OCI-LY7 (cell line): ENCODE measurements around the gene MTG2. TPM values are rescaled to one million over a fixed set of nuclear protein-coding genes. Genes with fewer than 3 reads are reported as not detected.
A peak's percentile ranks its signal among the peaks of the same experiment; 100 is the strongest.

ENCODE experiments used
- Bru-seq: library from RNA; stranded (reverse); fragments of 400-500 nt; gene quantifications from one replicate; lab custom pipeline; 2021; lab: Mats Ljungman, UMichigan
- BruChase-seq, 2 experiments: library from RNA; stranded (reverse); fragments of 400-500 nt; gene quantifications; one replicate each; lab custom pipeline; 2021; lab: Mats Ljungman, UMichigan
- BruUV-seq: library from RNA; stranded (reverse); fragments of 400-500 nt; replicated peaks from 2 replicates; lab custom pipeline; 2021; lab: Mats Ljungman, UMichigan
- CTCF ChIA-PET: fragments of 300-600 bp; sonication (Branson Sonifier 250); formaldehyde crosslinking; loops from one replicate; lab custom pipeline; 2022; ENCODE audit warnings: antibody characterized with exemption; ENCODE audit not compliant: unreplicated experiment; lab: Charles Lee
- POLR2A ChIA-PET: fragments of 300-600 bp; sonication (Branson Sonifier 250); formaldehyde crosslinking; loops from one replicate; lab custom pipeline; 2022; ENCODE audit warnings: antibody characterized with exemption; lab: Charles Lee
- DNase-seq: peaks from one replicate; pipeline ENCODE4 v3.0.0-alpha.2; 2015; ENCODE audit warnings: low spot score
- H2AFZ ChIP-seq: fragments of 200-600 bp; sonication (generic), shearing (Covaris generic); 2 replicates; pipeline ENCODE4 v1.6.1; 2014; ENCODE audit warnings: mild to moderate bottlenecking, antibody characterized with exemption, low read length, moderate library complexity
- H3K27ac ChIP-seq: fragments of 200-600 bp; sonication (generic); 2 replicates; pipeline ENCODE4 v1.5.1; 2014; ENCODE audit warnings: mixed run types, low read depth, mild to moderate bottlenecking, moderate library complexity, low read length, inconsistent platforms; ENCODE audit not compliant: poor library complexity, severe bottlenecking
- H3K36me3 ChIP-seq: fragments of 200-600 bp; sonication (generic); 2 replicates; pipeline ENCODE4 v1.6.1; 2014; ENCODE audit warnings: mild to moderate bottlenecking, antibody characterized with exemption, low read length, moderate library complexity, mixed read lengths; ENCODE audit not compliant: insufficient read depth
- H3K4me1 ChIP-seq: fragments of 200-600 bp; sonication (generic); 2 replicates; pipeline ENCODE4 v1.5.1; 2014; ENCODE audit warnings: mild to moderate bottlenecking, low read length; ENCODE audit not compliant: insufficient read depth, poor library complexity, severe bottlenecking
- H3K4me2 ChIP-seq: fragments of 200-600 bp; sonication (generic); 2 replicates; pipeline ENCODE4 v1.6.1; 2014; ENCODE audit warnings: mild to moderate bottlenecking, low read length
- H3K4me3 ChIP-seq: fragments of 200-600 bp; sonication (generic); 2 replicates; pipeline ENCODE4 v1.5.1; 2014; ENCODE audit warnings: mild to moderate bottlenecking, low read depth, low read length; ENCODE audit not compliant: poor library complexity, severe bottlenecking
- H3K79me2 ChIP-seq: fragments of 200-600 bp; sonication (generic); 2 replicates; pipeline ENCODE4 v1.6.1; 2016; ENCODE audit warnings: low read depth, mild to moderate bottlenecking, low read length, moderate library complexity, mixed read lengths; ENCODE audit not compliant: insufficient read depth
- H3K9me2 ChIP-seq: fragments of 200-600 bp; sonication (generic); 2 replicates; pipeline ENCODE4 v1.6.1; 2016; ENCODE audit warnings: mild to moderate bottlenecking, low read length, mixed read lengths; ENCODE audit not compliant: insufficient read depth
- H3K9me3 ChIP-seq: fragments of 200-600 bp; sonication (generic); 2 replicates; pipeline ENCODE4 v1.6.1; 2014; ENCODE audit warnings: mild to moderate bottlenecking, mixed run types, low read length, mixed read lengths
- H4K20me1 ChIP-seq: fragments of 200-600 bp; sonication (generic); 2 replicates; pipeline ENCODE4 v1.6.1; 2014; ENCODE audit warnings: mild to moderate bottlenecking, antibody characterized with exemption, low read length, moderate library complexity, mixed read lengths; ENCODE audit not compliant: insufficient read depth
- EZH2phosphoT487 ChIP-seq: fragments of 200-600 bp; sonication (generic); IDR thresholded peaks from 2 replicates; pipeline ENCODE4 v1.6.1; 2018; ENCODE audit warnings: low read depth, borderline replicate concordance, mild to moderate bottlenecking, mixed run types, antibody characterized with exemption, low read length, moderate library complexity, mixed read lengths
- intact Hi-C: fragments of 100-400 bp; cut with micrococcal nuclease; formaldehyde crosslinking; loops from one replicate; pipeline ENCODE4 v1.10.0; 2022; ENCODE audit not compliant: unreplicated experiment
- long read RNA-seq: library from polyadenylated mRNA; stranded (forward); transcript quantifications from one replicate; pipeline ENCODE4 v2.0.0, GENCODE V29; 2022
- total RNA-seq, 2 experiments: library from RNA; depleted of rRNA in 1 of 2; stranded (reverse); fragments of >200 nt in 1 of 2; shearing (Covaris generic) in 1 of 2; gene quantifications; 2 replicates each; pipeline ENCODE4 v1.2.3, GENCODE V29; 2014 to 2022
- TF ChIP-seq, protein P1 (sequence below): fragments of 200-600 bp; sonication (generic); conservative IDR thresholded peaks from 2 replicates; pipeline ENCODE4 v1.5.1; 2014; ENCODE audit warnings: mild to moderate bottlenecking, antibody characterized with exemption, low read length, moderate library complexity, mixed read lengths

MTG2 gene, protein sequence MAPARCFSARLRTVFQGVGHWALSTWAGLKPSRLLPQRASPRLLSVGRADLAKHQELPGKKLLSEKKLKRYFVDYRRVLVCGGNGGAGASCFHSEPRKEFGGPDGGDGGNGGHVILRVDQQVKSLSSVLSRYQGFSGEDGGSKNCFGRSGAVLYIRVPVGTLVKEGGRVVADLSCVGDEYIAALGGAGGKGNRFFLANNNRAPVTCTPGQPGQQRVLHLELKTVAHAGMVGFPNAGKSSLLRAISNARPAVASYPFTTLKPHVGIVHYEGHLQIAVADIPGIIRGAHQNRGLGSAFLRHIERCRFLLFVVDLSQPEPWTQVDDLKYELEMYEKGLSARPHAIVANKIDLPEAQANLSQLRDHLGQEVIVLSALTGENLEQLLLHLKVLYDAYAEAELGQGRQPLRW
- total RNA-seq (2014; rRNA removed; shearing (Covaris generic)), result 20.3 and 24.1 TPM in 2 replicates
- total RNA-seq (2022), result 37.5 and 38.6 TPM in 2 replicates
- percentile 66 among the genes with signal in this experiment for Bru-seq, nascent RNA
- BruChase-seq, experiment 1, labeled RNA remaining after a 6-hour chase, result percentile 80 among the genes with signal in this experiment
- BruChase-seq, experiment 2, labeled RNA remaining after a 2-hour chase, result percentile 75 among the genes with signal in this experiment
- long read RNA-seq, transcript MTG2-201 (7 exons, 2,929 nt), result major isoform, 7 of 42 reads
- long read RNA-seq, partial matches to known transcripts, result 9 of 42 reads
- long read RNA-seq, other reads (novel, unspliced or antisense), result 25 of 42 reads

DNA sequence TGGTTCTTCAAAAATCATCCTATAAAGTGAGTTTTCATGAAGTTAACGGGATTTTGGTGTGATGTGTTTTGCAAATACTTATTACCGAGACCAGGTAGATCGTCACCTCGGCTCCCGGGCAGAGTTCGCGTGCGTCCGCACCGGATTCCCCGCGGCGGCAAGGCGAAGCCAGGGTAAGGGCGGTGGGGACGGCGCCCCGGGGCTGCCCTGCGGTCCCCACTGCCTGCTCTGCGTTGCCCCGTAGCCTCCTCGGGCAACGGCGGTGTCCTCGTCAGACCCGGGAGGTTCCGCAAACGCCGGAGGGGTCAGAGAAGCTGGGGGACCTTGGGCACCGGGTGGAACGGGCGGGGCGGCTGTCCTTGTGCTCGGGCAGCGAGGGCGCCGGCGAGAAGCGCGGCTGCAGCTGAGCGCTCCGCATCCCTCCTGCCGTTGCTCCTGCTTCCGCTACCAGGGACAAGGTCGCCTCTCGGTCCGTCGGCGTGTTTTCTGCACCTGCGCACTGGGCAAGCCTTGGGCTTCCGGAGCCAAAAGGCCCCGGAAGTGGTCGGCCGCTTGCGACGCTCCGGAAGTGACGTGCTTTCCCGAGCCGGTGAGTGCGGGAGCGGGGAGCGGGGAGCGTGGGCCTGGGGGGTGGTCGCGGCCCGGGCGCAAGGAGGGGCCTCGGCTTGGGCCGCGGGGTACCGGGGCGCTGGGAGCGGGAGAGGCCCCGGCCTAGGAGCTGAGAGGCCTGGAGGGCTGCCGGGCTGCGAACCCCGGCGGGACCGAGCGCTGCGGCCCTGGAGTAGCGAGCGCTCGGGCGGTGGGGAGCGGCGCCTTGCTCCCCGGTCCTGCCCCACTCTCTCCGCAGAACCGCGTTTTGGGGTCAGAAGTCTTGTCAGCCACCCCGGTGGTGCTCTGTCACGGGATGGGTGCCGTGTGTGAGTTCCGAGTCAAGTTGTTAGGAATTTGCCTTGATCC, at the start of gene MTG2:
MTG2 (plus strand) TSS at position 560 of the 957 bp plus-strand sequence. CDS start 10,393 bp downstream, outside the sequence.
- no peaks in the 10 kb centered on the region for H3K9me2 ChIP-seq

DNA sequence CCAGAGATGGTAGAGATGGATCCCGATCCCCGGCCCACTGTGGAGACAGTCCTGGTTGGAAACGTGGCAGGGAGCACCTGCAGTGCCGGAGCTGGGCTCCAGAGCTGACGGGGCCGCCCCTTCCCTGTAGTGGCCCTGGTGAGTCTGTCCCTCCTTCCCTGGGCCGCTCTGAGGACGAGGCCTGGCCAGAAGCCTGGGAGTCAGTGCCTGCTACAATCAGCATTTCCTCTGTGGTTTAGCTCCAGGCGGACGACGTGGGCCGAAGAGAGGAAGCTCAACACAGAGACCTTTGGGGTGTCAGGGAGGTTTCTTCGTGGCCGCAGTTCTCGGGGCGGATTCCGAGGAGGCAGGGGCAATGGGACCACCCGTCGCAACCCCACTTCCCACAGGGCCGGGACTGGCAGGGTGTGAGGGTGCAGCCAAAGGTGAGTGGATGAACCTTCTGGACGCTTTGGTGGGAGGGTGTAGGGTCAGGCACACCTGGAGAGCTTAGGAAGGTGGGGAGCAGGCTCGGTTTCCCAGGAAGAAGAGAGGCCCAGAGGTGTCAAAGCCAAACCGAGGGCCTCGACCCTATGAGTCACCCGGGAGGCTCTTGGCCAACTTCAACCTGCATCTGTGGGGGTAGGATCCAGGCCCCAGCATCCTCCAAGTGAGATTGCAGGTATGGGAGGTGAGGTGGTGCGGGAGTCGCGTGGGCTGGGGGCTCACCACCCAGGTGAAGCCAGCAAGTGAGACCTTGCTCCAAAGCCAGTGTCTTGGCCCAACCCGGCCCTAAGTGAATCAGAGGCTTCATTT, 49.6 kb upstream of the MTG2 start:
- POLR2A ChIA-PET, result no interaction called here
- no TSS peak for BruUV-seq
- H2AFZ ChIP-seq, result no peak overlapping the region
- intact Hi-C loops, result no loop called here
- no peaks in the 10 kb centered on the region for H3K9me2 ChIP-seq
- CTCF ChIA-PET, result no interaction called here
- DNase-seq, result no peak
- H3K36me3 ChIP-seq, result peaks cover 100% of the 10 kb centered on the region
- H3K9me3 ChIP-seq, result no peaks in the 10 kb centered on the region
- TF ChIP-seq, protein P1, sequence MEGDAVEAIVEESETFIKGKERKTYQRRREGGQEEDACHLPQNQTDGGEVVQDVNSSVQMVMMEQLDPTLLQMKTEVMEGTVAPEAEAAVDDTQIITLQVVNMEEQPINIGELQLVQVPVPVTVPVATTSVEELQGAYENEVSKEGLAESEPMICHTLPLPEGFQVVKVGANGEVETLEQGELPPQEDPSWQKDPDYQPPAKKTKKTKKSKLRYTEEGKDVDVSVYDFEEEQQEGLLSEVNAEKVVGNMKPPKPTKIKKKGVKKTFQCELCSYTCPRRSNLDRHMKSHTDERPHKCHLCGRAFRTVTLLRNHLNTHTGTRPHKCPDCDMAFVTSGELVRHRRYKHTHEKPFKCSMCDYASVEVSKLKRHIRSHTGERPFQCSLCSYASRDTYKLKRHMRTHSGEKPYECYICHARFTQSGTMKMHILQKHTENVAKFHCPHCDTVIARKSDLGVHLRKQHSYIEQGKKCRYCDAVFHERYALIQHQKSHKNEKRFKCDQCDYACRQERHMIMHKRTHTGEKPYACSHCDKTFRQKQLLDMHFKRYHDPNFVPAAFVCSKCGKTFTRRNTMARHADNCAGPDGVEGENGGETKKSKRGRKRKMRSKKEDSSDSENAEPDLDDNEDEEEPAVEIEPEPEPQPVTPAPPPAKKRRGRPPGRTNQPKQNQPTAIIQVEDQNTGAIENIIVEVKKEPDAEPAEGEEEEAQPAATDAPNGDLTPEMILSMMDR, result no peak
- TF ChIP-seq EZH2phosphoT487, result no peak
- no peaks in the 10 kb centered on the region for H3K79me2 ChIP-seq
- no peak overlapping the region for H3K27ac ChIP-seq
- H3K4me1 ChIP-seq, result peaks cover 19% of the 10 kb centered on the region
- 0 out of 2 replicates have a peak, but pooled peaks cover 3% of the 10 kb centered on the region for H4K20me1 ChIP-seq
- H3K4me2 ChIP-seq, result no peak overlapping the region
- H3K4me3 ChIP-seq, result no peak overlapping the region

More for the DNA sequence above, at the start of gene MTG2:
- intact Hi-C loops, result loop anchor here (1.0 kb wide), 1 partner anchor 39 kb away; the partner anchor contains the start of genes PSMA7 and SS18L1
- TF ChIP-seq, protein P1, result no peak; the same call in 1 of the 2 replicates
- TF ChIP-seq EZH2phosphoT487, result no peak
- CTCF ChIA-PET, result interaction anchor here (0.6 kb wide), 1 partner anchor 179 kb away, joined by 3 read pairs; no protein-coding TSS in a partner anchor
- H4K20me1 ChIP-seq, result no peaks in the 10 kb centered on the region
- POLR2A ChIA-PET, result no interaction called here
- peak within 1 kb of the TSS; percentile 83 for H3K27ac ChIP-seq
- peak; percentile 98 for DNase-seq
- H3K4me2 ChIP-seq, result peak within 1 kb of the TSS; percentile 100
- peaks cover 42% of the 10 kb centered on the region for H3K79me2 ChIP-seq
- peaks cover 18% of the 10 kb centered on the region for H3K4me1 ChIP-seq
- H3K9me3 ChIP-seq, result no peaks in the 10 kb centered on the region
- peak within 1 kb of the TSS; percentile 62; the same call in 1 of the 2 replicates for H2AFZ ChIP-seq
- no peaks in the 10 kb centered on the region for H3K36me3 ChIP-seq
- peak within 1 kb of the TSS; percentile 91 for H3K4me3 ChIP-seq
- TSS peak; percentile 74 for BruUV-seq
